Stomach (tissue), 9 donors: ENCODE results near the gene MYO1E. TPM values are rescaled to one million over a fixed set of nuclear protein-coding genes. Genes with fewer than 3 reads are reported as not detected.
A peak's percentile ranks its signal among the peaks of the same experiment; 100 is the strongest.

ENCODE experiments used
- DNase-seq, 2 donors: peaks; one replicate each; pipeline versions ENCODE4 v3.0.0 to v3.0.0-alpha.2; 2013 to 2019
- H3K27ac ChIP-seq, 5 donors: fragments of 200-600 bp in 4 of 5; sonication (generic) in 4 of 5; one replicate each; pipeline ENCODE4 v1.5.1; 2013 to 2019; ENCODE audit warnings: mild to moderate bottlenecking in 1 of 5, moderate library complexity in 1 of 5
- H3K27me3 ChIP-seq, 3 donors: fragments of 200-600 bp; sonication (generic); one replicate each; pipeline ENCODE4 v1.5.1; 2017 to 2019; ENCODE audit warnings: mixed run types in 1 of 3
- H3K36me3 ChIP-seq, 4 donors: fragments of 200-600 bp; sonication (generic); 1 replicate in 3 of 4; 2 replicates in 1 of 4; pipeline ENCODE4 v1.5.1; 2016 to 2019
- H3K4me1 ChIP-seq, 4 donors: fragments of 200-600 bp; sonication (generic); one replicate each; pipeline ENCODE4 v1.5.1; 2016 to 2019
- H3K4me3 ChIP-seq, 4 donors: fragments of 200-600 bp; sonication (generic) in 3 of 4; one replicate each; pipeline ENCODE4 v1.5.1; 2016 to 2019; ENCODE audit warnings: mild to moderate bottlenecking in 1 of 4
- H3K9me3 ChIP-seq, 4 donors: fragments of 200-600 bp; sonication (generic); one replicate each; pipeline ENCODE4 v1.5.1; 2016 to 2019
- EP300 ChIP-seq: sonication (generic); formaldehyde crosslinking; IDR thresholded peaks from one replicate; pipeline ENCODE4 v1.6.1; 2017; ENCODE audit warnings: antibody characterized with exemption
- POLR2A ChIP-seq, 4 donors: fragments of 450-650 bp; IDR thresholded peaks; one replicate each; pipeline ENCODE4 v1.6.1; 2016; ENCODE audit warnings: antibody characterized with exemption in 4 of 4, control low read depth in 2 of 4, mild to moderate bottlenecking in 1 of 4, moderate library complexity in 1 of 4
- POLR2AphosphoS5 ChIP-seq, 3 donors: sonication (generic); formaldehyde crosslinking; IDR thresholded peaks; one replicate each; pipeline ENCODE4 v1.6.1; 2016; ENCODE audit warnings: antibody characterized with exemption in 3 of 3
- WGBS, 5 donors: extraction: QIAGEN DNeasy Blood & Tissue Kit in 3 of 5; methylation state at CpG; one replicate each; pipeline versions ENCODE4 v1.1.5 to v1.1.7; 2013 to 2018; 5-methylcytosine and 5-hydroxymethylcytosine counted together
- intact Hi-C: fragments of 100-400 bp; cut with DNase I; formaldehyde crosslinking; loops from one replicate; pipeline ENCODE4 v1.15.1; 2023; ENCODE audit warnings: low total_unique reads
- polyA plus RNA-seq, 3 donors: library from polyadenylated mRNA; stranded (reverse); fragments of 200-250 nt; gene quantifications; one replicate each; pipeline ENCODE4 v1.2.3, GENCODE V29; 2013
- total RNA-seq, 5 donors: library from RNA; depleted of rRNA; stranded (reverse); fragments of >200 nt; gene quantifications; one replicate each; pipeline versions ENCODE4 v1.1.0 to v1.2.3, GENCODE V29; 2014 to 2016
- TF ChIP-seq, protein P1 (sequence below), 7 experiments: fragments of 450-650 bp in 4 of 7; fragments of 200-600 bp in 3 of 7; sonication (generic) in 3 of 7; IDR thresholded peaks; one replicate each; pipeline ENCODE4 v1.5.1; 2016 to 2019; ENCODE audit warnings: antibody characterized with exemption in 7 of 7, control low read depth in 2 of 7, mild to moderate bottlenecking in 1 of 7
- donor health status: healthy with polysubstance abuse.
- donor health status: Bipolar disorder and iron deficiency.
- donor health status: healthy.

Gene MYO1E
- total and polyA plus RNA-seq, 8 donors = 15.1 to 380 (median 46.3) TPM

DNA sequence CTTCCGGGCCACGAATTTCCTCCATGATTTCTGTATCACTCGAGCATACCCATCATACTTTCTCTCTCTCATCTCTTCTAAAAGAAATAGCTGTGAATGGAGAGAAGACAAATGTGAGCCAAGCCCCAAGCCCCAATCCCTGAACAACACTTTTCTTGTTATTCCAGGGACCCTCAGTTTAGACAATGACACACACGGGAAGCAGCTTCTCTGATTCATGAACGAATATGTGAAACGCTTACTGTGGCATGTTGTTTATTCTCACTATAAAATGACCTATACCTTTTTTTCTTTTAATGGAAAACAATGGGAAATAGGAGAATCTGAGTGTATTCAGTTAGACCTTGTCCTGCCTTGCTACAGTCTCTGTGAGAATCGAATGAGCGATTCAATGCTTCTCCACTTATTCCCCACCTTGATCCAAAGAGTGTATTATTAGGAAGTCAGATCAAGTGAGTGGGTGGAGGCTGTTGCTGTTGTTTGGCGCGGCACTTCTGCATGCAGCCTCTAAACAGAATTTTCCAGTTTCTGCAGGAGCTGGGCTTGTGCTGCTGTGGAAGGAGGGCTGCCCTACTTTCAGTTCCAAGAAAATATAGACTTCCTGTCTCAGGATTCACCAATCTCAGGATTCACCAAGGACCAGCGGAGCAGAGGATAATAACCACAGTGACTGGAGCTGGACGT lies 198.4 kb downstream of the MYO1E start:
- Histone ChIP-seq H3K4me3 (no peak overlapping the region), H3K27ac (peak overlapping the region in 4 of 5 donors; percentile 11 to 72 (median 60)), H3K9me3 (no peaks in the 10 kb centered on the region), H3K4me1 (peaks cover 24 to 37% (median 32%) of the 10 kb centered on the region in 4 donors), H3K36me3 (peaks cover 0 to 62% (median 51%) of the 10 kb centered on the region in 4 donors), H3K27me3 (no peaks in the 10 kb centered on the region)
- intact Hi-C loops = no loop called here
- WGBS, 5 donors = 80 to 88% (median 86%) methylated on average over 12 of the region's 12 CpGs
- TF ChIP-seq POLR2A (IDR thresholded peaks at IDR 0.05) (no peak), POLR2AphosphoS5 (IDR thresholded peaks at IDR 0.05) (no peak), EP300 (no peak)
- TF ChIP-seq, protein P1, sequence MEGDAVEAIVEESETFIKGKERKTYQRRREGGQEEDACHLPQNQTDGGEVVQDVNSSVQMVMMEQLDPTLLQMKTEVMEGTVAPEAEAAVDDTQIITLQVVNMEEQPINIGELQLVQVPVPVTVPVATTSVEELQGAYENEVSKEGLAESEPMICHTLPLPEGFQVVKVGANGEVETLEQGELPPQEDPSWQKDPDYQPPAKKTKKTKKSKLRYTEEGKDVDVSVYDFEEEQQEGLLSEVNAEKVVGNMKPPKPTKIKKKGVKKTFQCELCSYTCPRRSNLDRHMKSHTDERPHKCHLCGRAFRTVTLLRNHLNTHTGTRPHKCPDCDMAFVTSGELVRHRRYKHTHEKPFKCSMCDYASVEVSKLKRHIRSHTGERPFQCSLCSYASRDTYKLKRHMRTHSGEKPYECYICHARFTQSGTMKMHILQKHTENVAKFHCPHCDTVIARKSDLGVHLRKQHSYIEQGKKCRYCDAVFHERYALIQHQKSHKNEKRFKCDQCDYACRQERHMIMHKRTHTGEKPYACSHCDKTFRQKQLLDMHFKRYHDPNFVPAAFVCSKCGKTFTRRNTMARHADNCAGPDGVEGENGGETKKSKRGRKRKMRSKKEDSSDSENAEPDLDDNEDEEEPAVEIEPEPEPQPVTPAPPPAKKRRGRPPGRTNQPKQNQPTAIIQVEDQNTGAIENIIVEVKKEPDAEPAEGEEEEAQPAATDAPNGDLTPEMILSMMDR (IDR thresholded peaks at IDR 0.05) = no peak
- no peak for DNase-seq

DNA sequence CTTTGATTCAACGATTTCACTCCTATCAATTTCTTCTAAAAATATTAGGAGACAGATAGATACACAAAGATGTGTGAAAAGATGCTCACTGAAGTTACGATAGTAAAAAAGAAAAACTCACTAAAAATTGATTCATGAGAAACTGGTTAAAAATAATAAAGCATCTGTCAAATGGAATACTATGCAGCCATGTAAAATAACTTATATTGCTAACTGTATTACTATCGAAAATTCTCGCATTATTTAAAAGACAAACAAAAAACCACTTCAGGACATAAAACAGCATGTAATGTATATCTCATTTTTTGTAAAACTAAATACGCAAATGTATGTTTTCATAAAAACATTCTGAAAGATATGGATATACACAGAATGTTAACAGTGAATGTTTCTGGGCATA lies 199.5 kb downstream of the MYO1E start:
- no peaks in the 10 kb centered on the region for H3K9me3 ChIP-seq
- H3K4me1 ChIP-seq = peaks cover 24 to 48% (median 33%) of the 10 kb centered on the region in 4 donors
- no peak for DNase-seq
- H3K36me3 ChIP-seq = peaks cover 0 to 52% (median 40%) of the 10 kb centered on the region in 4 donors
- TF ChIP-seq POLR2A (IDR thresholded peaks at IDR 0.05) (no peak), EP300 (no peak), POLR2AphosphoS5 (IDR thresholded peaks at IDR 0.05) (no peak)
- TF ChIP-seq, protein P1 (IDR thresholded peaks at IDR 0.05) = no peak
- no peak overlapping the region for H3K27ac ChIP-seq
- H3K27me3 ChIP-seq = no peaks in the 10 kb centered on the region
- H3K4me3 ChIP-seq = no peak overlapping the region
- intact Hi-C loops = no loop called here
- 94 to 98% (median 97%) methylated on average over 5 of the region's 5 CpGs for WGBS, 5 donors

DNA sequence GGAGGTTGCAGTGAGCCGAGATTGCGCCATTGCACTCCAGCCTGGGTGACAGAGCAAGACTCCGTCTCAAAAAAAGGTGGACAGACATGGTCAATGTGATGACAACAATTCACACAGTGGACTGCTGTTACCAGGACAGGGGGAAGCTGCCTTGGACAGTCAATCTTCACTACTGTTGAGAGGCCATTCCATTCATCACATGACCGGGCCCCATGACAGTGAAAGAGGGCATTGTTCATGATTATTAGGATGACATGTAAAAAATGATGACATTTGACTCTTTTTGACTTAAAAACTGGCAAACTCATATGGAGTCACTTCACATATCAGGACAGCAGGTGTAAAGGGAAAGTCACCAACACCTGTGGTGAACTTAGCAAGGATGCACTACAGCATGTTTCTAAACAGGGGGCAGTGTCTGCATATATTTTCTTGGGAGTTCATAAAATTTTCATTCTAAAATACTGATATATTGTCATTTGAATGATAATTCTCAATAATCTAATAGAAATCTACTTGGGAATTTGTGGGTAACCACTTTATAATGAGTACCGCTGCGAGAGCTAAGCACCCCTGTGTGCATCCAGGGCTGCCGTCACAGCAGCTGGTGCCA lies 200.3 kb downstream of the MYO1E start:
- Histone ChIP-seq H3K4me3 (no peak overlapping the region), H3K9me3 (no peaks in the 10 kb centered on the region), H3K4me1 (peaks cover 24 to 48% (median 33%) of the 10 kb centered on the region in 4 donors), H3K36me3 (peaks cover 0 to 45% (median 32%) of the 10 kb centered on the region in 4 donors), H3K27me3 (no peaks in the 10 kb centered on the region), H3K27ac (no peak overlapping the region)
- intact Hi-C loops = no loop called here
- WGBS, 5 donors = 97 to 99% (median 99%) methylated on average over 6 to 7 of the region's 7 CpGs
- DNase-seq = no peak
- no peak for TF ChIP-seq POLR2AphosphoS5 (IDR thresholded peaks at IDR 0.05)
- TF ChIP-seq, protein P1 (IDR thresholded peaks at IDR 0.05) = no peak

DNA sequence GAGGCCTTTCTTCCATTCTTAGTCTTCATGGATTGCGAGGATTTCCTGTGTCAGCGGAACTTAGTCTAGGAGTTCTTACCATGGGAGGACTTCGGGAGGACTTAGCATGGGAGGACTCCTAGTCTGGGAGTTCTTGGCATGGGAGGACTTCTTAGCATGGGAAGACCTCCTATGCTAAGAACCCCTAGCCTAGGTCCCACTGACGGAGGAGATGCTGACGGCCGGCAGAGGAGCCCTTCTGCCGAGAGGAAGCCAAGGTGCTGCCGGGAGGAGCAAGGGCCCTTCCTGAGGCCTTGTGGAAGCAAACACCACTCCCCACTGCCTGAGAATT lies 201.6 kb downstream of the MYO1E start:
- DNase-seq = no peak
- Histone ChIP-seq H3K4me3 (no peak overlapping the region), H3K36me3 (peaks cover 0 to 38% (median 25%) of the 10 kb centered on the region in 4 donors), H3K27me3 (no peaks in the 10 kb centered on the region), H3K4me1 (peaks cover 24 to 52% (median 34%) of the 10 kb centered on the region in 4 donors), H3K9me3 (no peaks in the 10 kb centered on the region), H3K27ac (peak overlapping the region in 3 of 5 donors; percentile 70 to 86 (median 77))
- intact Hi-C loops = no loop called here
- TF ChIP-seq, protein P1 (IDR thresholded peaks at IDR 0.05) = no peak
- no peak for TF ChIP-seq POLR2AphosphoS5 (IDR thresholded peaks at IDR 0.05)
- TF ChIP-seq EP300 = no peak
- no peak for TF ChIP-seq POLR2A (IDR thresholded peaks at IDR 0.05)
- 96 to 98% (median 97%) methylated on average over 4 to 8 of the region's 8 CpGs for WGBS, 5 donors
